ENCODE results near the gene WDR86.

Gene WDR86

DNA sequence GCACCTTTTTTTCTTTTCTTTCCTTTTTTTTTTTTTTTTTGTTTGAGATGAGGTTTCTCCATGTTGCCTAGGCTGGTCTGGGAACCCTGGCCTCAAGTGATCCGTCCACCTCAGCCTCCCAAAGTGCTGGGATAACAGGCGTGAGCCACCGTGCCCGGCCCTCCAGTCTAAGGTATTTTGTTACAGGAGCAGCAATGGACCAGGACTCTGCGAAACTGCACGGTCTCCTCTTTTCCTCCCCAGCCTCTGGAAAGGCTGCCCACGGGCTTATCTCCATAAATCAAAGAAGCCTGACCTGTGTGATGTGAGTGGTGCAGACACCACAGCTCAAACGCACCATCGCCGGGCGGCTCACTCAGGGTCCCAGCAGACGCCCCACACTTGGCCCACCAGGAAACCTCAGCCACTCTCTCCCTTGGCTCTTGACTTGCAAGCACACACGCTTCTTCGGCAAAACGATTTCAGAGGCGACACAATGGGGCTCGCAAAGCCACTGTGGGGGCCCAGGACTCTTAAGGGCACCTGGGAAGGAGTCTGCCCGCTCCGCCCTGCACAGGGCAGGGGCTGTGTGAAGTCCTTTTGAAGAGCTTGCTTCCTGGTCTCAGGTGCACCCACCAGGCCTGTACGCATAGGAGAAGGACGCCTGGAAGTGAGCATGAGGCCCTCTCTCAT, 20.6 kb downstream of the WDR86 start:
- CTCF ChIA-PET = no interaction called here
- no peak for TF ChIP-seq CTBP1 (IDR thresholded peaks at IDR 0.05; ENCODE audit: borderline replicate concordance)
- no peak for DNase-seq (ENCODE audit: extremely low spot score)
- POLR2A ChIA-PET = no interaction called here

- DNase-seq (ENCODE audit: extremely low spot score) = no peak
- ChIA-PET CTCF (no interaction called here), POLR2A (no interaction called here)
- TF ChIP-seq L3MBTL2 (conservative IDR thresholded peaks at IDR 0.05) = no peak
These were observed 21.4 kb downstream of the WDR86 start for GRCh38 chr7:151388430-151388829.

- POLR2A ChIA-PET = no interaction called here
- no peak for DNase-seq (ENCODE audit: extremely low spot score)
- TF ChIP-seq FOXM1 (IDR thresholded peaks at IDR 0.05; ENCODE audit: borderline replicate concordance) (no peak), ARNT (IDR thresholded peaks at IDR 0.05) (no peak), FOXA1 (IDR thresholded peaks at IDR 0.05) (no peak)
- CTCF ChIA-PET = no interaction called here
These were observed 21.9 kb downstream of the WDR86 start for GRCh38 chr7:151388007-151388297.

GRCh38 chr7:151387161-151388006, 22.5 kb downstream of the WDR86 start:
- ChIA-PET POLR2A (no interaction called here), CTCF (no interaction called here)
- TF ChIP-seq LEF1 (IDR thresholded peaks at IDR 0.05; ENCODE audit: borderline replicate concordance) (no peak), SP1 (IDR thresholded peaks at IDR 0.05) (no peak), ELF4 (IDR thresholded peaks at IDR 0.05) (no peak), NFRKB (IDR thresholded peaks at IDR 0.05) (no peak), HDGF (IDR thresholded peaks at IDR 0.05; ENCODE audit: borderline replicate concordance) (no peak), FOXA1 (IDR thresholded peaks at IDR 0.05) (no peak), PKNOX1 (IDR thresholded peaks at IDR 0.05) (no peak), FOXM1 (IDR thresholded peaks at IDR 0.05; ENCODE audit: borderline replicate concordance) (no peak), ZNF384 (IDR thresholded peaks at IDR 0.05) (no peak), TARDBP (IDR thresholded peaks at IDR 0.05) (no peak), ARNT (IDR thresholded peaks at IDR 0.05) (no peak), SUZ12 (IDR thresholded peaks at IDR 0.05) (no peak), L3MBTL2 (conservative IDR thresholded peaks at IDR 0.05) (no peak), CTBP1 (IDR thresholded peaks at IDR 0.05; ENCODE audit: borderline replicate concordance) (no peak)
- no peak for DNase-seq (ENCODE audit: extremely low spot score)

DNA sequence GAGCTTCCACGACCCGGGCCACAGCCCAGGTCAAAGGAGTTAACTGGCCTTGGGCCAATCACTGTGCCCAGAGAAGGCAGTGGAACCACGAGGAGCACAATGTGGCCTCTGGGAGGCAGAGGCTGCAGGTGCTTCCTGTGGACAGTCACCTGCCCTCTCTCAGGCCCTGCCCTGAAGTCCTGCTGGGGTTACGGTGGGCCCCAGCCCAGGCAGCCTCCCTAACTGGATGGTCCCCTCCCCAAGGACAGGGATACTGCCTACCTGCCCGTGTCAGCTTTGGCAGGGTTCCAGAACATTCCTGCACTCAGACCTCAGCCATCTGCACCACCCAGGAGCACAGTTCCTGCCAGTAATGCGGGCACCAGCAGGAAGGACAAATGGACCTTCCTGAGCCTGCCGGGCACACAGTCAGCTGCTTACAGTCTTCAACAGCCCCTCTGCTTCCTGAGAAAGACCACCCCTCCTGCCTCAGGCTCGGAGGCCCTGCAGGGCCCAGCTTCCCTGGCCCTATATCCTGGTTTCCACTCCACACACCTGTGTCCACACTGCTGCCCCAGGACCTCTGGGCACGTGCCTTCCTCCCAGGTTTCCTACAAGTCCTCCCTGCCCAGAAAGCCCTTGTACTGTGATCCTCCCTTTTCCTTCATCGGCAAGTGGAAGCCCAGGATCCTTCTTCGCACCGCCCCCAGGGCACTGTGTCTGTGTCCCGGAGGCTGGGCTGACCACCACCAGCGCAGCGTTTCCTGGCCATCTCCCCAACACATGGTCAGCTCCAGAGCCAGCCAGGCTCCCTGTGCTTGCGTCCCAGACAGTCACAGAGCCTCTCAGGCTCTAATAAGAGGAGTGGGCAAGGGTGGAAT, 23.3 kb downstream of the WDR86 start:
- CTCF ChIA-PET = no interaction called here
- TF ChIP-seq FOXA1 (IDR thresholded peaks at IDR 0.05) = no peak
- no peak for TF ChIP-seq CTBP1 (IDR thresholded peaks at IDR 0.05; ENCODE audit: borderline replicate concordance)
- TF ChIP-seq HDGF (IDR thresholded peaks at IDR 0.05; ENCODE audit: borderline replicate concordance) = no peak
- TF ChIP-seq L3MBTL2 (conservative IDR thresholded peaks at IDR 0.05) = no peak
- no peak for TF ChIP-seq LEF1 (IDR thresholded peaks at IDR 0.05; ENCODE audit: borderline replicate concordance)
- TF ChIP-seq SUZ12 (IDR thresholded peaks at IDR 0.05) = no peak
- TF ChIP-seq ELF4 (IDR thresholded peaks at IDR 0.05) = no peak
- TF ChIP-seq NFRKB (IDR thresholded peaks at IDR 0.05) = no peak
- TF ChIP-seq ZNF384 (IDR thresholded peaks at IDR 0.05) = no peak
- no peak for TF ChIP-seq ARNT (IDR thresholded peaks at IDR 0.05)
- TF ChIP-seq SP1 (IDR thresholded peaks at IDR 0.05) = no peak
- no peak for TF ChIP-seq FOXK2 (IDR thresholded peaks at IDR 0.05)
- TF ChIP-seq FOXM1 (IDR thresholded peaks at IDR 0.05; ENCODE audit: borderline replicate concordance) = no peak
- no peak for TF ChIP-seq PKNOX1 (IDR thresholded peaks at IDR 0.05)
- POLR2A ChIA-PET = no interaction called here
- DNase-seq (ENCODE audit: extremely low spot score) = no peak

- CTCF ChIA-PET = no interaction called here
- no peak for DNase-seq (ENCODE audit: extremely low spot score)
- TF ChIP-seq LEF1 (IDR thresholded peaks at IDR 0.05; ENCODE audit: borderline replicate concordance) (no peak), SP1 (IDR thresholded peaks at IDR 0.05) (no peak)
- POLR2A ChIA-PET = no interaction called here
These were observed 24.1 kb downstream of the WDR86 start for GRCh38 chr7:151385626-151386300.

Data from HEK293T (cell line).